ENCODE results near the gene PDZRN3. TPM values are rescaled to one million over a fixed set of nuclear protein-coding genes. Genes with fewer than 3 reads are reported as not detected.

PDZRN3 gene
- total and polyA plus RNA-seq, 2 of the 13 experiments (the other 11 are each of a cell fraction or from before 2014, with no cell fraction given): not detected

- Histone ChIP-seq H4K20me1 (ENCODE audit: insufficient read depth, low read length) (no peaks in the 10 kb centered on the region), H2AFZ (ENCODE audit: low read length) (no peak overlapping the region), H3K4me3 (replicated peaks in 1 of 3; ENCODE audit: insufficient read depth in 1 of 3, low read depth in 2 of 3, low read length in 3 of 3) (no peak overlapping the region), H3K4me2 (ENCODE audit: low read depth, low read length) (no peak overlapping the region), H3K9ac (ENCODE audit: insufficient read depth, low read depth, low read length) (no peak overlapping the region), H3K79me2 (ENCODE audit: insufficient read depth, low read length) (no peaks in the 10 kb centered on the region), H3K36me3 (replicated peaks in 1 of 2; ENCODE audit: control insufficient read depth in 1 of 2, insufficient read depth in 2 of 2, low read length in 2 of 2) (no peaks in the 10 kb centered on the region), H3K27ac (ENCODE audit: extremely low read length, insufficient read depth, low read length) (no peak overlapping the region), H3K9me3 (ENCODE audit: low read length) (no peaks in the 10 kb centered on the region), H3K27me3 (ENCODE audit: control insufficient read depth in 1 of 2, insufficient read depth in 2 of 2, low read length in 2 of 2) (no peaks in the 10 kb centered on the region), H3K4me1 (ENCODE audit: insufficient read depth, low read length) (no peaks in the 10 kb centered on the region)
- WGBS (ENCODE audit: low lambda C conversion rate): 87% methylated on average over 1 of the region's 1 CpG
- intact Hi-C loops (cut with micrococcal nuclease; ENCODE audit: unreplicated experiment): loop anchor here (1.0 kb wide), 3 partner anchors 70 to 331 kb away; no protein-coding TSS in a partner anchor
- POLR2A ChIA-PET: no interaction called here
- ATAC-seq (no peak), DNase-seq (ENCODE audit: low spot score) (no peak), FAIRE-seq (no peak)
- BruUV-seq (replicated peaks): no TSS peak
- in situ Hi-C loops (cut with HindIII; ENCODE audit: extremely low pct_ligation_motif_present, low pct_unique_long_range_greater_than_20kb): loop anchor here (5.0 kb wide), 1 partner anchor 330 kb away; no protein-coding TSS in a partner anchor
- CTCF ChIA-PET (ENCODE audit: low intra/inter-chr PET ratio, low total read pairs): interaction anchor here (1.2 to 2.0 kb wide), 2 partner anchors 241 to 332 kb away, joined by 5 to 17 read pairs; no protein-coding TSS in a partner anchor
- TF ChIP-seq, protein P1, sequence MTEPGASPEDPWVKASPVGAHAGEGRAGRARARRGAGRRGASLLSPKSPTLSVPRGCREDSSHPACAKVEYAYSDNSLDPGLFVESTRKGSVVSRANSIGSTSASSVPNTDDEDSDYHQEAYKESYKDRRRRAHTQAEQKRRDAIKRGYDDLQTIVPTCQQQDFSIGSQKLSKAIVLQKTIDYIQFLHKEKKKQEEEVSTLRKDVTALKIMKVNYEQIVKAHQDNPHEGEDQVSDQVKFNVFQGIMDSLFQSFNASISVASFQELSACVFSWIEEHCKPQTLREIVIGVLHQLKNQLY (CRISPR knock-in tag; IDR thresholded peaks at IDR 0.05): no peak
- TF ChIP-seq ZNF407 (CRISPR knock-in tag; IDR thresholded peaks at IDR 0.05; ENCODE audit: not compliant biosample characterization) (no peak), KLF6 (CRISPR knock-in tag; IDR thresholded peaks at IDR 0.05) (no peak), ISL2 (CRISPR knock-in tag; IDR thresholded peaks at IDR 0.05) (no peak), PRMT3 (CRISPR knock-in tag; IDR thresholded peaks at IDR 0.05; ENCODE audit: borderline replicate concordance, low read depth) (no peak), ZNF547 (CRISPR knock-in tag; IDR thresholded peaks at IDR 0.05) (no peak), AGO2 (optimal IDR thresholded peaks at IDR 0.05; ENCODE audit: low read depth, low read length) (no peak), ZFP1 (CRISPR knock-in tag; IDR thresholded peaks at IDR 0.05) (no peak), ZBTB34 (CRISPR knock-in tag; IDR thresholded peaks at IDR 0.05) (no peak), ZBED4 (CRISPR knock-in tag; IDR thresholded peaks at IDR 0.05; ENCODE audit: borderline replicate concordance) (no peak)
These were observed 192.1 kb downstream of the PDZRN3 start for GRCh38 chr3:73432706-73433032.

Data from HepG2 (cell line).